GM19397 (cell line): ENCODE results near the gene INTS6L.
"Not testable (repeated sequence)": the region's sequence is repeated elsewhere in the genome, so short reads cannot be mapped to it uniquely, and the experiment has no call there.

Experiments used
- ATAC-seq: cut with Tn5 transposase; IDR thresholded peaks from one replicate; pipeline ENCODE4 v1.9.1; 2021; ENCODE audit warnings: mild to moderate bottlenecking, moderate library complexity; ENCODE audit not compliant: unreplicated experiment

The INTS6L gene

DNA sequence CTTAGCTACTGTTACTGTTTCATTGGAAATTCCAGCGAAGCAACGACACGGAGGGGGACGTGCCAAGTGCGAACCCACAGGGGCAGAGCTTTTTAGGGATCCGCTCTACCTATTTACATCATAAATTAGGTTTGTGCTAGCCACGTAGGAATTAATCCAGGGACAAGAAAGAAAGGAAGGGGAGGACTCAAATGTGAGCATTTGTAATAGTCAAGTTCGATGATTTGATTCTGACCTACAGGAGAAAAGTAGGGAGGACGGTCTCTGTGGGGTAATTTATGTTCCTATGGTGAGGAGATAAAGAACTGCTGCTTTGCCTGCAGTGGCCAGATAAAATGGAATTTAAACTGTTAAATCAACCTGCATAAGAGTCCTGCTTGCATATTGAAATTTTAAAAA, 1.7 kb downstream of the INTS6L start:
- ATAC-seq = no peak

DNA sequence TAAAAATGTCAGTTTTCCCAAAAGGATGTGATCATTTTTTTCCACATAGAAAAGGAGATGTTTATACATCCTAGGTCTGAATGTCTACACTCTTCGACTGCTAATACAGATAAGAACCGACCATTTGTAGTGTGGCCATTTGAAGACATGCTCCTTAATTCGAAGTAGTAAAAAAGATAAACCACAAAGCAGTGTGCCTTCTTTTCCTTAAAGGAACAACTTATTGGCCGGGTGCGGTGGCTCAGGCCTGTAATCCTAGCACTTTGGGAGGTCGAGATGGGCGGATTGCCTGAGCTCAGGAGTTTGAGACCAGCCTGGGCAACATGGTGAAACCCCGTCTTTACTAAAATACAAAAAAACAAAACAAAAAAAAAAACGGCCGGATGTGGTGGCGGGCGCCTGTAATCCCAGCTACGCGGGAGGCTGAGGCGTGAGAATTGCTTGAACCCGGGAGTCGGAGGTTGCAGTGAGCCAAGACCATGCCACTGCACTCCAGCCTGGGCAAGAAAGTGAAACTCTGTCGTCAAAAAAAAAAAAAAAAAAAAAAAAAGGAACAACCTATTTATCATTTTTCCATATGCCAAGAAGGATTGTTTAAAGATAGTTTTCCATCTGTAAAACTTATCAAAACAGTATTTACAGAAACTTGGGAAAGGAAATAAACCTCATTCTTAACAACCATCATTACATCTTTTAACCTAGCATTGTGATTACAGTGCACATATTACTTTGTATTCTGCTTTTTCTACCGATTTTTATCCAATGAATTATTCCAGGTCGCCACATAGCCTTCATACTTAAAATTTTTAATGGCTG, 2.6 kb downstream of the INTS6L start:
- no peak for ATAC-seq

DNA sequence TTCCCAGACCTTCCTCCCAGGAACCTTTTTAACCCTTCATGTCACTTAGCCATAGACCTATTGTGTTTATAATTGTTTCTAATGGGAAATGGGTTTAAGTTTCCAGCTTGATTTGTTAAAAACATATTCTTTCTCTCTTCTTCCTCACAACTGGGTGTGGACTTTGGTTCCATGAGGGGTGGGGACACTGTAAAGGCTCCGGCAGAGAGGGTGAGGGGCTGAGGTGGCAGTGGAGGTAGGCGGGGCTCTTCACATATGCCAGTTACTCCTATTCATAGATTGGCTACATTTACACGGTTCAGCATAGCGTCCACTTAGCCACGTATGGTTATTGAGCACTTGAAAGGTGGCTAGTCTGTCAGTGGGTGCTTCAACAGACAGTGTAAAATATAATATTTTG, 7.8 kb downstream of the INTS6L start:
- ATAC-seq = no peak

DNA sequence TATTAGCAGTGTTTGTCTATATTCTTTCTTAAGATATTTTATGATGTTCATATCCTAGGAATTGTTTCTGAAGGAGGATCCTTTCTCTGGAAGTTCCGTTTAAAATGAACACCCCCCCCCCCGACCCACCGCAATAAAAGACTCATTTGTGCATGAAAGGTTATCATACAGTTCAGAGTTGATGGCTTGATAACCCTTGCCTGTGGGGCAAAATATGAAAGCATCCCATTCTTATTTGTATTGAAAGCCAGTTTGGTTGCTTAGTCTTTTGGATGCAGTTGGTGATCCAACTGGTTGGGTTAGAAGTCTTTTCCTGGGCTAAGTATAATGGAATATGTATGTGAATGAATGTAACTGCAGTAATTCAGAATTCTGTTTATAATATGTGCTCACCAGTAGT, 8.3 kb downstream of the INTS6L start:
- ATAC-seq = no peak

DNA sequence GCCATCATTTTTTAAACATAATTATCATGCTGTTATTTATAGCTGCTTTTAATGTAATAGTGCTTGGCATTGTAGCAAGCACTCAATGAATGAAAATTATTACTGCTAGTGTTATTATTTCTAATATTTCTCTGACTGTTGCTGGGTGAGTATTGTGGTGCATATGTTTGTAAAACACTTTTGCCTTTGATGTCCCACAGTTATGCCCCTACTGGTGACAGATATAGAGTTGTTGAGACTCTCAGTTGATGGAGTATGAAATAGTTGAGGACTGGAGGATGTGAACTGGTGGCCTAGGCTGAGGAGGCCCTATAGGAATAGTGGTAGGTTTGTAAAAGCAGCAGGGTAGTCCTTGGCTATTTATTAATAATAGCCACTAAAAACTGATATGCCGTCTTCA, 9.6 kb downstream of the INTS6L start:
- ATAC-seq = no peak

DNA sequence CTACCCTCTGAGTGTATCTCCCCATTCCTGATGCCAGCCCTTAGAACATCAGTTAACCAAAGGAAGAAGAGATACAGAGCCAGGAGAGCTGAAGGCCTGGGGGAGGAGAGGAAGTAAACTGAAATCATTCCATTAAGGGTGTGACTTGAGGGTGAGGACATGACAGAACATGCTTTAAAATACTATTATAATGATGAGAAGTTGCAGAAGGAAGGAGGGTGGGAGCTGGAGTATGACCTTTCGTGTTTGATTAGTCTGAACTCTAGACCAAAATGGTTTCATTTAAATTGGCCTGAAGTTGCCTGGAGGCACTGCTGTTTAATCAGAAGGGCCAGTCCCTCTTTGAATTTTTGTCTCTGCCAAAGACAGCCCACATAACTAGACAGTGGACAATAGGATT, 11.4 kb downstream of the INTS6L start:
- ATAC-seq = no peak

DNA sequence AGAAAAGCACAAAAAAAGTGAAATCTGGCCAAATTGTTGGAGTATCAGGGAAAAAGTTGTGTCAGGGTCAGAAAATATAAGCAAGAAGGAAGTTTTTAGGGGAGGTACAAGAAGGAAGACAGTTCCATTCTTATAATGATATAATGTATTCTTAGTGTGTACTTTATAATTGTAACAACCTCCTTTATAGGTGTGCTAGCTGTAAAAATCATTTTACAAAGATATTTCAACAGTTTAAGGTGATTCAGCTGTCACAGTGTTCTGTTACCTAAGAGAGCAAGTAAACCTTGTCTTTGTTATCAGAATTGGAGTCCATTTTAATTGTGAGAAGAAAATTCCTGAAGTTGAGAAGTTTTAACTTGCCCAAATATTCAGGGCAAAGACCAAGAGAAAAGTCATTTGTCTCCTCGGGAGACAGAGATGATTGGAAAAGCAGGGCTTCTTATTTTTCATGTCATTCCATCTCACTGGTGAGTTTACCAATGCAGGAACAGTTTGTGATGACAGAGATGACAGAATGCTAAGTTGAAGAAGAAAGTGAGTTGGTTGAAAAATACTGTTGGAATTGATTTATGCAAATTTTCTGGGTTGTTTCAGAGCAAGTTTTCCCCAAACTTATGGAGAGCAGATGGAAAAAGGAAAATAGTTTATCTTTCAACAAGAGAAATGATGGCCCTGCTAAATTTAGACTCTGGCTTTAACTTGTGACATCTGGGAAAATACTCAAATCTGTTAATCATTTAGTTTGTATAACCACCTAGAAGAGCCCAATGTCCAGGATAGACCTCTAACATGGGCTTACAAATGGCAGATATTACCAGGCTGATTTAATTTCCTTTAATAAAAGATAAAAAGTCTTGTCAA, 14.8 kb downstream of the INTS6L start:
- no peak for ATAC-seq

DNA sequence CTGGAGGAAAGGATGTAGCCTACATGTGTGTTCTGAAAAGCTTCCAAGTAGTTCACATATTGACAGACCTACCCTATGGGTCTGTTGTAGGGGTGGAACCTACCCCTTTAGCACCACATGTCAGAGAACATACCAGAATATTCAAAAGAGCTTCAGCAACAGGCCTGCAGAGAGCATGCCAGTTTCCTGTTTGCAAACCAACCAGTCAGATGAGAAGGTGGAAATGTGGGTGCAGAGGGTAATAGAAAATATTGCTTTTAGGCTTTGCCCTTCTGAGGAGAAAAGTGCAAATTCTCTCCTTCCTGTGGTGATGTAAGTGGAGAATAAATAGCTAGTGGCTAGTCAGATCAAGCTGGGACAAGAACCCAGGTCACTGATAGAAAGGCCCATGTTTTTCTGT, 16.4 kb downstream of the INTS6L start:
- ATAC-seq = no peak

DNA sequence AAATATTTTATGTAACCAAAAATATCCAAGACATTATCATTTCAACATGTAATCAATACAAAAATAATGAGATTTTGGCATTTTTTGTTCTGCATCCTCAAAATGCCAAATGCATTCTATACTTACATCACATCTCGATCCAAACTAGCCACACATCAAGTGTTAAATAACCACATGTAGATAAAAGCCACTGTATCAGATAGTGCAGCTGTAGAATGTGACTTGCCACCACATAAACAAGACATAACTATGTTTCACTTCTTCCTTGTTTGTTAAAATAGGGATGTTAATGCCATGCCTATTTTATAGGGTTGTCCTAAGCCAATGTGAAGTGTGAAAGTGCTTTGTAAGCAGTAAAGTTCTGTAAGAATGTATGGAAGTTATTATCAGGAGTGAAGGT, 20.9 kb downstream of the INTS6L start:
- no peak for ATAC-seq

DNA sequence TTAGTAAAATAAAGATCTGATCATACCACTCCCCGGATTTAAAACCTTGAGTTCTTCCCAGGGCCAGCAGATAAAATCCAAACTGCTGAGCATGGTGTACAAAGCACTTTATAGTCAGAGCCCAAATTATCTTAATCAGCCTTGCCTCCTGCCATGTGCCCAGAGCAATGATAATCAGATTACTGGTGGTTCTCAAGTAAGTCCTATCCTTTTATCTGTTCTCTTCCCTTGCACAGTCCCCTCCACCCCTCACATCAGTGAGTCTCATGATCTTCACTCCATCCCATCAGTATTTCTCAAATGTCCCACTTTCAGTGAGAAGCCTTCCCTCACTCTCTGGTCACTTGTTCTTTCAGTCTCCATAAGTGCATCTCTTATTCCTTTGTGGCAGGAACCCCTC, 22.7 kb downstream of the INTS6L start:
- ATAC-seq = no peak

DNA sequence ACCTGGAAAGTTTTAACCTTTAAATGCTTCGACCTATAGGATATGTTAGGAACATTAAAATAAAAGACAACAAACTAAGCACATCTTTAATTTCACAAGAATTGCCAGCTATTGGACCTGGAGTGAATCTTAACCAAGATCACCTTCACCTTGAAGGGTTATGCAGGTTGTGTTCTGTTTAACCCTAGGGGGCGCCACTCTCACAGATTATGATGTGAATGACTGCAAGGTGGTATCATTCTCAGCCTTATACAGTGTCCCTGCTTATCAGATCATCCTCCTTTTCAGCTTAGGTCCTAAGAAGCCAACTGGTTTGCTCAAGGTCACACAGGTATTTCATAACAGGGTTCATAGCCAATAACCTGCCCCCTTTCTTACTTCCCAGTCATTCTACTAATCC, 23.5 kb downstream of the INTS6L start:
- peak; percentile 42 for ATAC-seq

DNA sequence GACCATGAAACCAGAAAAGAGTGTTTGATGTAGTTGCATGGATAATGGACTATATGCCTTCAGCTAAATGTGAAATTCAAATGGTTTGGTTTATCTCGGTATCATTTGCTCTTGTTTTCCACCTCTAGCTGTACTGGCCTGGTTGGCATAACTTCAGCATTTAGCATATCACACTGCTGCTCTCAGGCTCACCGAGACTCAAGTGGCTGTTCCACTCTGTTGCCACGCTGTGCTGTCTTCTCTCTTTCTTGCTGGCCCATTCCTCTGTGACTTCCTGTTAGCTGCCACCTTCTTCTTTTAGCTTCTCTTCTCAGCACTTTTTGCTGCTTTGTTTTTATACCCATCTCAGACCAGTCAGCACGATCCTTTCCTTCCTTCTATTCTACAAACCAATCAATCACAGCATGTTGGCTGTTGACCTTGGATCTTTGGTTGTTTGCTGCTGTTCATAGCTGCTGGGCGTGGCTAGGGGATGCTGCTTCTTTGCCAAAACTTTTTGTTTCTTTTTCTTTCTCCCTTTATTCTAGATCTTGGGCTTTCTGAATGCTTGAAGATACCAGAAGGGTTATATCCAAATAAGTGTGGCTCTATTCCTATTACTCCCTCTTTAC, 24.0 kb downstream of the INTS6L start:
- ATAC-seq = peak; percentile 82

DNA sequence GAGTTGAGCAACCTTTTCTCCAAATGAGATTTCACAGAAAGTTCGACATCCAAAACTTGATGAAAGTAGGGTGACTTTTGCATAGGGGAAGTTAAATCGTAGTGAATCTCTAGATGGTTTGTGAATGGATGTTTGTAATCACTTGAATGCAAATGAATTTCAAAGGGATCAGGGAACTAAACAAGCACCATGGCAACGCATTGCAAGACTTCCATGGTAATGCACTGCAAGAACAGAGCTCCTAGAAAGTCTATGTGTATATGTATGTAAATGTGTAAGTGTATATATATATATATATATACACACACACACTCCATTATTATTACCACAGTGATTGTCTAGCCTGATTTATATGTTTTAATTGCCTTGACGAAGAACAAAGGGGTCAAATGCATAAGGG, 27.3 kb downstream of the INTS6L start:
- no peak for ATAC-seq

DNA sequence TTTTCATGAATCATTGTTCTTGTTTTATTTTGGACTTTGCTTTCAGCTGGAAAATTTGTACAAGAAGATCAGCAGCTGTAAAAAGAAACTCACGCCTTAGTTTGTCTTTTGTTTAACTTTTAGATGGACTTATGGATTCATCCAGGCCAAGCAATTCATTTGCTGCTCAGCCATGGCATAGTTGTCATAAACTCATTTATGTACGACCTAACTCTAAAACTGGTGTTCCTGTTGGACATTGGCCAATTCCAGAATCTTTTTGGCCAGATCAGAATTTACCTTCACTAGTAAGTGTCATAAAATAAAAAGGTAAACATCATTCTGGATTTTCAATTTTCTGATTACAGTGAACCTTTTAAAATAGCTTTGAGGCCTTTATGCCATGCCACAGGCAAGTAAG, 29.1 kb downstream of the INTS6L start:
- ATAC-seq = no peak

DNA sequence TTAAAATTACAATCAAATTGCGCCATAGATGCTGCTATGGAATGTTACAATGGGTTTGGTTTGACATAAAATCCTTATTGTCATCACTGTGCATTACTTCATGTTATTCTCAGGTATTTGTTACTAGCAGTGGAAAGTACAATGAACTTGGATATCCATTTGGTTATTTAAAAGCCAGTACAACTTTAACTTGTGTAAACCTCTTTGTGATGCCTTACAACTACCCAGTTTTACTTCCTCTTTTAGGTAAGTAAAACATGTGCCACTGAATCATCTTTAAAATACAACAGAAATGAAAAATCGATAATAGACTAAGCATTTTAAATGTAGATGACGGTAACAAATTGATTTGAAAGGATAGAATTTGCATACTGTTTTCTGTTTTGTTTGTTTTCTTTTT, 35.6 kb downstream of the INTS6L start:
- ATAC-seq = peak; percentile 50

DNA sequence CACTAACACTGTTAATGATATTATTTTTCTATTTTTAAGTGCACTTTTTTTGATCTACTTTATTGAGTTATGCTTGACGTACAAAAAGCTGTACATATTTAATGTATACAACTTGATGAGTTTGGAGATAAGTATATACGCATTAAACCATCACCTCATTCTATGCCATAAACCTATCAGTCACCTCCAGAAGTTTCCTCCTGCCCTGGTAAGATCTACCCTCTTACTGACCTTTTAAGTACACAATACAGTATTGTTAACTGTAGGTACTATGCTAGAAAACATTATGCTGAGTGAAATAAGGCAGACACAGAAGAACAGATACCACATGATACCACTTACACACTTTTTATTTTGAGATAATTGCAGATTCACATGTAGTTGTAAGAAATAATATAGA, 36.9 kb downstream of the INTS6L start:
- ATAC-seq = no peak

DNA sequence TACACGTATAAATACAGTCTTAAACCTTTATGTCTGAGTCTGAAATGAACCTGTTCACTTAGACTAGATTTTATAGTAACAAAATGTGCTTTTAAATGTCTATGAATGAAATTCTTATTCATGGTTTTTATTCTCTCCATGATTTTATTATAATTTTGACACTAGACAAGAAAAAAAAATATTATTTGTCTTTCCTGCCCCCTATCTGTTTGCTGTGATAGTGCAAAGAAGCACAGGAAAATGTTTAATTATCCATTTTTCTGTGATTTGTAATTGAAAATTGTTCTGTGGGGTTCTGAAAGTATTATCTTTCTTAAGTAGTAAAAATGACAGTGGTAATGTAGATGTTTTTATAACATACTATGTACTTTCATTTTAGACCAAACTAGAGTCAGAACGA, 52.0 kb downstream of the INTS6L start:
- ATAC-seq = no peak

DNA sequence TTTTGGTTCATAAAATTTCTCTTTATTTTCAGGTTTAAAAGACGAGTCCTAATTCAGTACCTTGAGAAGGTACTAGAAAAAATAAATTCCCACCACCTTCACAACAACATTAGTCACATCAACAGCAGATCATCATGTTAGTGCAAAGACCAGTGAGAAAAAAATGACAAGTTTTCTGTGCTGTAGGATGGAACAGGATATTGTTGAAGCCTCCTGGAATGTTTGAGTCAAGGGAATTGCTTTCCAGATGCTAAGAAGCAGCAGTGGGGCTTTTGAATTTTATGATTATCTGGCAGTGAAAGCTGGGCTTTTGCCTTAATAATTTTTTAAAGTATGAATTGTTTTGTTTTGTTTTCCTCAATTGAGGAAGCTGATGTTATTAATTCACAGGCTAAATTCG, 61.0 kb downstream of the INTS6L start:
- ATAC-seq = no peak

DNA sequence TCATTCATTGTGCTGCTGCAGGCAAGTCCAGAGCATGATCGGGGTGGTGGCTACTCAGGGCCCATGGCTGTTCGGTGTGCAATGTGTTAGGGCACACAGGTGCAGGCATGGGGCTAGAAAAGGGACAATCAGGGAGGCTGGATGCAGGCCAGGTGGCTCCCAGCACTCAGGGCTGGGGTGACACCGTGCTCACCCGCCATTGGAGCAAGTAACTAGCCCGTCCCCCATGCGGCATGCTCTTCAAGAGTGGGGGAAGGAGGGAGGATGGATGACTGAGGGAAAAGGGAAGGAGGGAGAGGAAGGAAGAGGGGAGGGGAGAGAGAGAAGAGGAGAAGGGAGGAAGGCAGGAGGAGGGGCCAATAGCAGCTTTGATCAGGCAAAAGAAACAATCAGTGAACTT, 64.7 kb downstream of the INTS6L start:
- no peak for ATAC-seq

DNA sequence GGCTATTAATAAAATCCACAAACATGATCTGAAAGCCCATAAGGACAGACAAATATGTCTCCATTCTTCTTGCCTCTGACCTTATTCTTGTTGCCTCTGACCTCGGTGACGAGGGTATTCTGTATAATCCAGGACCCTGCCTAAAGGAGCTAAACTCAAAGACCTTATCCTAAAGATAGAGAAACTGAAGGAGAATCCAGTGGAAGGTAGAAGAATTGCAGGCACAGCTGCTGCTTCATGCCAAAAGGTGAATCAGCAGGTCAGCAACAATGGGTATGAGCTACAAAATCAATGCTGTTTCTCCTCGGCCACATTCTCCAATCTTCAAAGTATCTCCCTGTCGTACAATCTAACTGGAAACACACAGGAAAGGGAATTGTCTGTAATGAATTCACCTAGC, 71.4 kb downstream of the INTS6L start:
- no peak for ATAC-seq

DNA sequence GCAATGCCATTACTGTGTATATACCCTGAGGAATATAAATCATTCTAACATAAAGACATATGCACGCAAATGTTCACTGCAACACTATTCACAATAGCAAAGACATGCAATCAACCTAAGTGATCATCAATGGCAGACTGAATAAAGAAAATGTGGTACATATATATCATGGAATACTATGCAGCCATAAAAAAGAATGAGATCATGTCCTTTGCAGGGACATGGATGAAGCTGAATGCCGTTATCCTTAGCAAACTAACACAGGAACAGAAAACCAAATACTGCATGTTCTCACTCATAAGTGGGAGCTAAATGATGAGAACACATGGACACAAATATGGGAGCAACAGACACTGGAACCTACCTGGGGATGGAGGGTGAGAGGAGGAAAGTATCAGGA, 73.6 kb downstream of the INTS6L start:
- ATAC-seq = not testable (repeated sequence)

DNA sequence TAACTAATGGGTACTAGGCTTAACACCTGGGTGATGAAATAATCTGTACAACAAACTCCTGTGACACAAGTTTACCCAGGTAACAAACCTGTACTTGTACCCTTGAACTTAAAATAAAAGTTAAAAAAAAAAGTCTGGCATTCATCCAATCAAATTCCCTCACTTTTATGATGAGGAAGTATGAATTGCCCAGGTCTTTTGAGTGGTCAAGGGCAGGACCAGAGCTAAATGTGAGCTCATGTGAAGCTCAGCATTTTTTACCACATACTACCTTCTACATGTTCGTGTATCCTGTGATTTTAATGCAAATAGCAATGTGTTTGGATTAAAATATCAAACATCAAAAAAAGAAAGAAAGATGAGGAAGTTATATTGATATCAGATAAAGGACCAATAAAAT, 74.0 kb downstream of the INTS6L start:
- ATAC-seq = not testable (repeated sequence)
